H1 (cell line): ENCODE measurements around the gene NEDD4. TPM values are rescaled to one million over a fixed set of nuclear protein-coding genes. Genes with fewer than 3 reads are reported as not detected.

ENCODE experiments used
- CTCF ChIA-PET: fragments of 300-600 bp; sonication (Branson Sonifier 250); formaldehyde crosslinking; loops from one replicate; lab custom pipeline; 2021; ENCODE audit not compliant: partially characterized antibody; lab: Charles Lee
- POLR2A ChIA-PET: fragments of 300-600 bp; sonication (Branson Sonifier 250); formaldehyde crosslinking; loops from one replicate; lab custom pipeline; 2021; ENCODE audit warnings: inconsistent platforms; ENCODE audit not compliant: partially characterized antibody; lab: Charles Lee
- DNase-seq, 2 experiments: peaks; one replicate each; pipeline versions ENCODE4 v3.0.0 to v3.0.0-alpha.2; 2010 to 2022; ENCODE audit warnings: low spot score in 2 of 2, low read depth in 1 of 2, mixed read lengths in 1 of 2
- FAIRE-seq: peaks from 2 replicates; lab custom pipeline; 2011; peaks lifted over from hg19 to GRCh38; lab: Jason Lieb, UNC
- H2AFZ ChIP-seq: 2 replicates; pipeline ENCODE4 v1.8.1; 2012; ENCODE audit warnings: low read length, inconsistent platforms
- H2AK5ac ChIP-seq: 2 replicates; pipeline ENCODE4 v1.6.1; 2013; ENCODE audit warnings: low read depth, low read length
- H2BK120ac ChIP-seq: replicated peaks from 2 replicates; pipeline ENCODE3; 2013; ENCODE audit warnings: low read depth, low read length, inconsistent platforms
- H2BK12ac ChIP-seq: 2 replicates; pipeline ENCODE4 v1.6.1; 2013; ENCODE audit warnings: low read depth, low read length
- H2BK15ac ChIP-seq: 2 replicates; pipeline ENCODE4 v1.6.1; 2013; ENCODE audit warnings: low read length
- H2BK20ac ChIP-seq: 2 replicates; pipeline ENCODE4 v1.6.1; 2013; ENCODE audit warnings: low read length
- H2BK5ac ChIP-seq: 2 replicates; pipeline ENCODE4 v1.6.1; 2013; ENCODE audit warnings: low read depth, low read length
- H3K14ac ChIP-seq: 2 replicates; pipeline ENCODE4 v1.6.1; 2013; ENCODE audit warnings: inconsistent platforms; ENCODE audit not compliant: insufficient read length
- H3K18ac ChIP-seq: 2 replicates; pipeline ENCODE4 v1.6.1; 2013; ENCODE audit warnings: low read length; ENCODE audit errors: extremely low read depth
- H3K23ac ChIP-seq: 2 replicates; pipeline ENCODE4 v1.6.1; 2013; ENCODE audit warnings: inconsistent platforms; ENCODE audit not compliant: insufficient read length
- H3K23me2 ChIP-seq: 2 replicates; pipeline ENCODE4 v1.6.1; 2013; ENCODE audit warnings: low read depth, low read length
- H3K27ac ChIP-seq: 2 replicates; pipeline ENCODE4 v1.6.1; 2011; ENCODE audit warnings: low read depth, low read length, inconsistent platforms
- H3K27me3 ChIP-seq, 4 experiments: replicated peaks in 1 of 4; 1 replicate in 1 of 4; 2 replicates in 3 of 4; pipeline versions ENCODE4 v1.6.1 to v1.8.1; 2011 to 2013; ENCODE audit warnings: low read length in 3 of 4, mild to moderate bottlenecking in 3 of 4, inconsistent platforms in 2 of 4, mixed read lengths in 2 of 4, moderate library complexity in 1 of 4; ENCODE audit not compliant: control insufficient read depth in 3 of 4, insufficient read depth in 3 of 4; ENCODE audit errors: extremely low read depth in 1 of 4
- H3K36me3 ChIP-seq, 4 experiments: 2 replicates each; pipeline versions ENCODE4 v1.6.1 to v1.8.1; 2011 to 2013; ENCODE audit warnings: mild to moderate bottlenecking in 4 of 4, low read length in 3 of 4, moderate library complexity in 2 of 4, control low read depth in 1 of 4, inconsistent platforms in 1 of 4; ENCODE audit not compliant: insufficient read depth in 4 of 4, control insufficient read depth in 2 of 4
- H3K4ac ChIP-seq: replicated peaks from 2 replicates; pipeline ENCODE3; 2013; ENCODE audit warnings: low read length, low read depth, mixed read lengths, inconsistent platforms; ENCODE audit not compliant: insufficient read length
- H3K4me1 ChIP-seq, 4 experiments: replicated peaks in 1 of 4; 1 replicate in 1 of 4; 2 replicates in 3 of 4; pipeline versions ENCODE4 v1.6.1 to v1.8.1; 2011 to 2013; ENCODE audit warnings: low read length in 3 of 4, inconsistent platforms in 2 of 4, mixed read lengths in 1 of 4; ENCODE audit not compliant: insufficient read depth in 4 of 4, control insufficient read depth in 3 of 4
- H3K4me2 ChIP-seq, 2 experiments: 2 replicates each; pipeline versions ENCODE4 v1.6.1 to v1.8.1; 2011 to 2013; ENCODE audit warnings: low read depth in 2 of 2, low read length in 2 of 2, control low read depth in 1 of 2, inconsistent platforms in 1 of 2, mild to moderate bottlenecking in 1 of 2; ENCODE audit not compliant: insufficient read depth in 1 of 2
- H3K4me3 ChIP-seq, 4 experiments: fragments of 200-600, 300-600 bp in 1 of 4; sonication (generic), shearing (Covaris generic), sonication (Bioruptor Twin) in 1 of 4; 2 replicates each; pipeline versions ENCODE4 v1.5.1 to v1.8.1; 2011 to 2016; ENCODE audit warnings: low read length in 4 of 4, low read depth in 3 of 4, control low read depth in 2 of 4, inconsistent platforms in 2 of 4, mild to moderate bottlenecking in 2 of 4, mixed read lengths in 1 of 4, moderate library complexity in 1 of 4; ENCODE audit not compliant: insufficient read depth in 2 of 4; ENCODE audit errors: extremely low read depth in 1 of 4
- H3K56ac ChIP-seq: replicated peaks from 2 replicates; pipeline ENCODE3; 2013; ENCODE audit warnings: low read depth, mild to moderate bottlenecking, mixed read lengths, low read length, inconsistent platforms; ENCODE audit not compliant: insufficient read length
- H3K79me1 ChIP-seq: 2 replicates; pipeline ENCODE4 v1.6.1; 2013; ENCODE audit warnings: low read depth, low read length, control low read depth
- H3K79me2 ChIP-seq, 2 experiments: 2 replicates each; pipeline versions ENCODE4 v1.6.1 to v1.8.1; 2012 to 2013; ENCODE audit warnings: low read length in 2 of 2, mild to moderate bottlenecking in 2 of 2, inconsistent platforms in 1 of 2; ENCODE audit not compliant: insufficient read depth in 2 of 2, control insufficient read depth in 1 of 2
- H3K9ac ChIP-seq, 4 experiments: replicated peaks in 1 of 4; 1 replicate in 1 of 4; 2 replicates in 3 of 4; pipeline versions ENCODE4 v1.6.1 to v1.8.1; 2011 to 2013; ENCODE audit warnings: low read depth in 3 of 4, low read length in 3 of 4, control low read depth in 2 of 4, mild to moderate bottlenecking in 2 of 4, moderate library complexity in 2 of 4, inconsistent platforms in 1 of 4; ENCODE audit errors: extremely low read depth in 1 of 4
- H3K9me3 ChIP-seq, 2 experiments: 2 replicates each; pipeline versions ENCODE4 v1.6.1 to v1.8.1; 2012 to 2013; ENCODE audit warnings: mild to moderate bottlenecking in 2 of 2, moderate library complexity in 2 of 2, control low read depth in 1 of 2, inconsistent platforms in 1 of 2, low read depth in 1 of 2, low read length in 1 of 2, mixed read lengths in 1 of 2; ENCODE audit not compliant: insufficient read depth in 2 of 2
- H4K20me1 ChIP-seq, 2 experiments: replicated peaks in 1 of 2; 2 replicates each; pipeline versions ENCODE3 to v1.8.1; 2011 to 2013; ENCODE audit warnings: inconsistent platforms in 2 of 2, low read length in 2 of 2, mild to moderate bottlenecking in 1 of 2; ENCODE audit not compliant: insufficient read depth in 2 of 2, control insufficient read depth in 1 of 2
- H4K5ac ChIP-seq: 2 replicates; pipeline ENCODE4 v1.6.1; 2013; ENCODE audit warnings: low read length, low read depth, mixed read lengths, inconsistent platforms; ENCODE audit not compliant: insufficient read length
- H4K8ac ChIP-seq: 2 replicates; pipeline ENCODE4 v1.8.0; 2013; ENCODE audit warnings: mild to moderate bottlenecking, moderate library complexity, low read length, inconsistent platforms; ENCODE audit not compliant: insufficient read depth; ENCODE audit errors: extremely low read depth
- H4K91ac ChIP-seq: replicated peaks from 2 replicates; pipeline ENCODE3; 2013; ENCODE audit warnings: low read length, mixed read lengths, inconsistent platforms; ENCODE audit not compliant: insufficient read length
- ATF3 ChIP-seq: IDR thresholded peaks from 2 replicates; pipeline ENCODE4 v1.6.1; 2011; ENCODE audit warnings: low read depth, mild to moderate bottlenecking, low read length; ENCODE audit not compliant: insufficient read depth
- WGBS, 2 experiments: shearing (Covaris generic) in 1 of 2; methylation state at CpG; one replicate each; pipeline versions ENCODE4 v1.1.6 to v1.1.7; 2013 to 2015; ENCODE audit warnings: low lambda C conversion rate in 2 of 2, mixed read lengths in 2 of 2, inconsistent platforms in 1 of 2, low coverage in 1 of 2, missing lambda C conversion rate in 1 of 2; ENCODE audit not compliant: insufficient replicate concordance in 2 of 2, insufficient coverage in 1 of 2, insufficient read length in 1 of 2; ENCODE audit errors: extremely low coverage in 1 of 2, missing lambda C conversion rate in 1 of 2; 5-methylcytosine and 5-hydroxymethylcytosine counted together
- polyA plus RNA-seq, 7 experiments: library from polyadenylated mRNA; depleted of rRNA in 3 of 7; stranded (reverse) in 5 of 7; unstranded in 2 of 7; fragments of >200 nt in 5 of 7; fragments of 200-250 nt in 2 of 7; gene quantifications; 1 replicate in 5 of 7; 2 replicates in 1 of 7; 4 replicates in 1 of 7; pipeline versions ENCODE4 v1.2.1 to v1.2.3, GENCODE V29; 2011 to 2013; ENCODE audit warnings: missing spikeins in 2 of 7, mixed read lengths in 2 of 7
- total RNA-seq: library from RNA; stranded (reverse); fragmentation: NEBNext Ultra II Directional; extraction: Animal tissue kit (Norgen Biotek cat#: 25700); gene quantifications from 2 replicates; pipeline ENCODE4 v1.2.1, GENCODE V29; 2021

NEDD4 gene
- total and polyA plus RNA-seq, 2 of the 8 experiments (the other 6 are each of a cell fraction or from before 2014, with no cell fraction given), result 0.95 to 3.9 TPM

GRCh38 chr15:55799291-55800212 lies 193.9 kb downstream of the NEDD4 start:
- POLR2A ChIA-PET, result no interaction called here
- H4K91ac ChIP-seq, result no peak overlapping the region
- no peaks in the 10 kb centered on the region for H3K23me2 ChIP-seq
- FAIRE-seq, result peak; percentile 91
- DNase-seq, result peak in 1 of 2 experiments; percentile 84
- H3K79me1 ChIP-seq, result no peaks in the 10 kb centered on the region
- H4K8ac ChIP-seq, result no peak overlapping the region
- H2AK5ac ChIP-seq, result no peak overlapping the region
- H3K56ac ChIP-seq, result no peak overlapping the region
- H3K79me2 ChIP-seq, result no peaks in the 10 kb centered on the region
- no peak overlapping the region for H3K4ac ChIP-seq
- peak overlapping the region in 1 of 2 experiments; percentile 26; a peak in 2 of 4 replicates for H3K4me2 ChIP-seq
- H3K23ac ChIP-seq, result no peak overlapping the region
- H3K36me3 ChIP-seq, result no peaks in the 10 kb centered on the region
- 0 out of 2 replicates have a peak overlapping the region, but pooled peaks have one; percentile 62 for H2BK15ac ChIP-seq
- H3K18ac ChIP-seq, result no peak overlapping the region; the same call in 1 of the 2 replicates
- H3K9me3 ChIP-seq, result peaks cover 0 to 1% of the 10 kb centered on the region in 2 experiments; a peak in 1 of 4 replicates
- H3K4me1 ChIP-seq, result peaks cover 0 to 5% (median 2%) of the 10 kb centered on the region in 4 experiments; a peak in 3 of 7 replicates
- no peak overlapping the region for H3K14ac ChIP-seq
- H3K27ac ChIP-seq, result no peak overlapping the region
- no peak overlapping the region for H2BK120ac ChIP-seq
- H2BK12ac ChIP-seq, result no peak overlapping the region
- H4K5ac ChIP-seq, result no peak overlapping the region
- H3K4me3 ChIP-seq, result no peak overlapping the region
- H2BK20ac ChIP-seq, result 0 out of 2 replicates have a peak overlapping the region, but pooled peaks have one; percentile 66
- CTCF ChIA-PET, result interaction anchor here (0.6 to 10.8 kb wide), 29 partner anchors 10 to 285 kb away, joined by 3 to 201 read pairs (median 4); no protein-coding TSS in a partner anchor
- H3K9ac ChIP-seq, result no peak overlapping the region
- H4K20me1 ChIP-seq, result no peaks in the 10 kb centered on the region
- H2AFZ ChIP-seq, result peak overlapping the region; percentile 100
- no peak overlapping the region for H2BK5ac ChIP-seq
- no peaks in the 10 kb centered on the region; a peak in 1 of 7 replicates for H3K27me3 ChIP-seq
- WGBS, 2 experiments, result 44% methylated on average over 10 of the region's 10 CpGs; no CpG with 5 or more reads in 1 of the 2 experiments
- TF ChIP-seq ATF3, result no peak
